Endothelial cell (in vitro differentiated cells): ENCODE data around the gene RAB11FIP4. TPM values are rescaled to one million over a fixed set of nuclear protein-coding genes. Genes with fewer than 3 reads are reported as not detected.

Experiments
- DNase-seq: peaks from one replicate; pipeline ENCODE4 v3.0.0; 2021; ENCODE audit warnings: low spot score
- H3K27ac Mint-ChIP-seq: one replicate; pipeline ENCODE4 v1.8.0; 2021; ENCODE audit warnings: mixed read lengths, inconsistent platforms; ENCODE audit not compliant: unreplicated experiment
- H3K27me3 Mint-ChIP-seq: one replicate; pipeline ENCODE4 v1.8.0; 2021; ENCODE audit warnings: mild to moderate bottlenecking, moderate library complexity, mixed read lengths, inconsistent platforms; ENCODE audit not compliant: unreplicated experiment
- H3K36me3 Mint-ChIP-seq: one replicate; pipeline ENCODE4 v1.8.0; 2021; ENCODE audit warnings: mild to moderate bottlenecking, low read depth, mixed read lengths, inconsistent platforms; ENCODE audit not compliant: unreplicated experiment
- H3K4me1 Mint-ChIP-seq: one replicate; pipeline ENCODE4 v1.8.0; 2021; ENCODE audit warnings: mild to moderate bottlenecking, mixed read lengths, inconsistent platforms; ENCODE audit not compliant: unreplicated experiment
- H3K4me3 Mint-ChIP-seq: one replicate; pipeline ENCODE4 v1.8.0; 2021; ENCODE audit warnings: mild to moderate bottlenecking, mixed read lengths, inconsistent platforms; ENCODE audit not compliant: unreplicated experiment
- H3K9me3 Mint-ChIP-seq: one replicate; pipeline ENCODE4 v1.8.0; 2021; ENCODE audit warnings: mixed read lengths, inconsistent platforms; ENCODE audit not compliant: unreplicated experiment
- total RNA-seq: library from RNA; stranded (reverse); fragmentation: NEBNext Ultra II Directional; extraction: Animal tissue kit (Norgen Biotek cat#: 25700); gene quantifications from one replicate; pipeline ENCODE4 v1.2.1, GENCODE V29; 2021; ENCODE audit not compliant: unreplicated experiment
- TF ChIP-seq, protein P1 (sequence below): fragments of 200-600 bp; sonication (generic); IDR thresholded peaks from one replicate; pipeline ENCODE4 v1.5.0; 2021; ENCODE audit warnings: antibody characterized with exemption; ENCODE audit not compliant: unreplicated experiment

RAB11FIP4 gene
- total RNA-seq, 1 donor from 2014 or later, result 0.92 TPM

DNA sequence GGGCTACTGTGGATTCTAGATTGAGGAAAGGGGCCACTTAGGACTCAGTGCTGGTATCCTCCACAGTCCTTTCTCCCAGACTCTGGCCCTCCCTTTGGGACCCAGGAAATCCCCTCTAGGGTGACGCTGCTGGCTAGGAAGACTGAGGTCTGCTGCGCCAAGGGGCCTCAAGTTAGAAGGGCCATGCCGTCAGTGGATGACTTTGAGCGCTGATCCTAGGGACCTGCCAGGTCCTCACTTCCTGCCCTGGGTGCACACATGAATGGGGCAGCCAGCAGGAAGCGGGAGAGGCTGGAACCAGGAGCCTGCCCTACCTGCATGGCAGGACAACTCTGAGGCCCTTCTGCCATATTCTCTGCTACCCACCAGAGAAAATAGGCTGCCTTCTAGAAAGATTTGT lies 145.0 kb downstream of the RAB11FIP4 start:
- Mint-ChIP-seq H3K4me1 (peaks cover 2% of the 10 kb centered on the region), H3K27me3 (peaks cover 5% of the 10 kb centered on the region), H3K36me3 (no peaks in the 10 kb centered on the region), H3K9me3 (no peaks in the 10 kb centered on the region), H3K27ac (no peak overlapping the region), H3K4me3 (no peak overlapping the region)
- TF ChIP-seq, protein P1, sequence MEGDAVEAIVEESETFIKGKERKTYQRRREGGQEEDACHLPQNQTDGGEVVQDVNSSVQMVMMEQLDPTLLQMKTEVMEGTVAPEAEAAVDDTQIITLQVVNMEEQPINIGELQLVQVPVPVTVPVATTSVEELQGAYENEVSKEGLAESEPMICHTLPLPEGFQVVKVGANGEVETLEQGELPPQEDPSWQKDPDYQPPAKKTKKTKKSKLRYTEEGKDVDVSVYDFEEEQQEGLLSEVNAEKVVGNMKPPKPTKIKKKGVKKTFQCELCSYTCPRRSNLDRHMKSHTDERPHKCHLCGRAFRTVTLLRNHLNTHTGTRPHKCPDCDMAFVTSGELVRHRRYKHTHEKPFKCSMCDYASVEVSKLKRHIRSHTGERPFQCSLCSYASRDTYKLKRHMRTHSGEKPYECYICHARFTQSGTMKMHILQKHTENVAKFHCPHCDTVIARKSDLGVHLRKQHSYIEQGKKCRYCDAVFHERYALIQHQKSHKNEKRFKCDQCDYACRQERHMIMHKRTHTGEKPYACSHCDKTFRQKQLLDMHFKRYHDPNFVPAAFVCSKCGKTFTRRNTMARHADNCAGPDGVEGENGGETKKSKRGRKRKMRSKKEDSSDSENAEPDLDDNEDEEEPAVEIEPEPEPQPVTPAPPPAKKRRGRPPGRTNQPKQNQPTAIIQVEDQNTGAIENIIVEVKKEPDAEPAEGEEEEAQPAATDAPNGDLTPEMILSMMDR, result no peak
- no peak for DNase-seq

DNA sequence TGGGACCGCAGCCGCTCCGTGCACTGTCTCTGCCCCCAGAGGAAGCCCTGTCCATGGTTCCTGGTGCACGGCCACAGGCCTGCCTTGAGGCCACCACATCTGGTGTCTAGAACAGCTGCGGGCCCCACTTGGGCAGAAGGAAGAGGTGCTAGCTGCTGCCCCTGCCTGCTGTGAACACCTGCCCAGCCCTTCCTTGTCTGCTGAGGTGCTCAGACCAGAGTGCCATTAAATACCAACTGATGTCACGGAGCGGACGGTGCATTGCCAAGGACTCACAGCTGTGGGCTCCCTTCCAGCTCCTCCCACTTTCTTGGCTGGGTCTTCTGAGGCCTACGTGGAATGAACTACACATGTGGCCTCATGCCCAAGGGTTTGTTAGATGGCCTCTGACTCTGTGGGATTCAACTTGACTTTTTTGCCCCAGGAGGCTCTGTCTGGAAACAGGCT lies 146.1 kb downstream of the RAB11FIP4 start:
- DNase-seq, result no peak
- Mint-ChIP-seq H3K27me3 (peaks cover 4% of the 10 kb centered on the region), H3K4me1 (peaks cover 2% of the 10 kb centered on the region), H3K4me3 (no peak overlapping the region), H3K27ac (no peak overlapping the region), H3K36me3 (no peaks in the 10 kb centered on the region), H3K9me3 (no peaks in the 10 kb centered on the region)
- TF ChIP-seq, protein P1, result no peak

DNA sequence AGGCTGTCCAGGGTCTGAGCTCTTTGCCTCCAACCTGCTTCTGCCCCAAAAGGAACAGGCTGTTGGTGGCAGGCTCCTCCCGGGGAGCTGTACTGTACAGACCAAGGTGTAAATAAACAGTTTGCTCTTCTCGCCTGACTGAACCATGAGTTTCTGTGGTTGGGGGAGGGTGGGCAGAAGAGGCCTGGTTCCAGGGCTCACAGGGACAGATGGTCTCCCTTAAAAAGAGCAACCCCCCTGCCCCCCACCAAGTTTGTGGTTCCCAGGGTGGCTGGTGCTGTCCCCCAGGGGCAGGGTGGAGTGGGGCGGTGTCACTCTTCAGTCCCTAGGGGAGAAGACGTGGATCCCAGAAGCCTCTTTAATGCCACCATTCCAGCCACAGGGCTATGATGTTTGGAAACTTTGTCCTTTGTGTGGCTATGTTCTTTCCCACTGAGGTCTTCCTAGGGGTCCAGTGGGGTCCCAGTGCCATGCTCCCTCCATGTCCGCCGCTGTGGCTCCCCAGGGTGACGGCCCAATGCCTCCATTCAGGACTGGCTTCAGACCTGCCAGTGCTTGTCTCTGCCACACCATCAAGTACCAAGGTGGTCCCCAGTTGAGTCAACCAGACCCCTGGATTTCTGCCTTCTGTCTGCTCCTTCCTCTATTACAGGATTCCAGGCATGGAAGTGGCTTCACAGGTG lies 146.7 kb downstream of the RAB11FIP4 start:
- Mint-ChIP-seq H3K27ac (no peak overlapping the region), H3K4me3 (no peak overlapping the region), H3K36me3 (no peaks in the 10 kb centered on the region), H3K4me1 (peaks cover 2% of the 10 kb centered on the region), H3K9me3 (no peaks in the 10 kb centered on the region), H3K27me3 (peaks cover 4% of the 10 kb centered on the region)
- TF ChIP-seq, protein P1, result no peak
- DNase-seq, result no peak

DNA sequence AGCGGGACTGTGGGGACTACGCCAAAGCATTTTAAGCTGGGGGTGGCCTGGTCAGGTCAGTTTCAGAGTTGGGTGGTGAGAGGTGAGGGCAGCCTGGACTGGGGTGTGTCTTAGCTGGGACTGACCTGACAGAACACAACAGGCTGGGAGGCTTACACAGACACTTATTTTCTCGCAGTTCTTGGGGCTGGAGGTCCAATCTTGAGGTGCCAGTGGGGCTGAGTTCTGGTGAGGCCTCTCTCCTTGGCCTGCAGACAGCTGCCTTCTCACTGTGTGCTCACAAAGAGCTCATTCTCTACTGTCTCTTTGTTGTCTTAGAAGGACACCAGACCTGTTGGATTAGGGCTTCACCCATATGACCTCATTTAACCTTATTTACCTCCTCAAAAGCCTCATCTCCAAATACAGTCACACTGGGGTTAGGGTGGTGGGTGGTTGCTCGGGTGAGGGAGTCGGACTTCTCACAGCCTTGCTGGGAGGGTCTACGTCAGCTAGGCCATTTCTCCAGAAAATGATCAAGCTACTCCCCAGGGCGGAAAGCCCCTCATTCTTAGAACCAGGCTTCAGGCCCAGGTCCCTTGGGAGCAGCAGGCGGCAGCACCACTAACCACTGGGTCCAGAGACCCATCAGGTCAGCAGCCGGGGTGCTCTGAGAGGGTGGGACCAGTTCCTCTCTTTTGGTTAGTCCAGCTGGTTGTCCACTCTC lies 149.3 kb downstream of the RAB11FIP4 start:
- Mint-ChIP-seq H3K27me3 (peaks cover 4% of the 10 kb centered on the region), H3K4me1 (peaks cover 2% of the 10 kb centered on the region), H3K36me3 (no peaks in the 10 kb centered on the region), H3K27ac (no peak overlapping the region), H3K9me3 (no peaks in the 10 kb centered on the region), H3K4me3 (no peak overlapping the region)
- DNase-seq, result no peak
- TF ChIP-seq, protein P1, result no peak

DNA sequence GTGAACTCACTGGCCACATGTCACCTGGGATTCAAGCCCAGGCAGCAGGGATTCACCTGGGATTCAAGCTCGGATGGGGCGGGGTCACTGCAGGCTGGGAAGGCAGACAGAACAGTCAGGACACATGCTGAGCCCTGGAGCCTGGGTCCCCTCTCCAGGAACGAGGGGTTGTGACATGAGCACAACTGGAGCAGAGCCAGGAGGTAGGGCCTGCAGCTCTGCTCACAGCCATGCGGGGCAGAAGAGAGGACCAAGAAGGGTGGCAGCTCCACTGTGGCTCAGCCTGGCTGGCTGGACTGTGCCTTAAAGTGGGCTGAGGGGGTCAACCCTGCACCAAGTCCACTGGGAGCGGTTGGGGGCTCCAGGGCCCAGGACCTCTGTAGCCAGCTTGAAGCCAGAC lies 150.1 kb downstream of the RAB11FIP4 start:
- TF ChIP-seq, protein P1, result no peak
- Mint-ChIP-seq H3K36me3 (no peaks in the 10 kb centered on the region), H3K27me3 (peaks cover 4% of the 10 kb centered on the region), H3K4me1 (peaks cover 2% of the 10 kb centered on the region), H3K27ac (no peak overlapping the region), H3K9me3 (no peaks in the 10 kb centered on the region), H3K4me3 (no peak overlapping the region)
- DNase-seq, result no peak
